ENCODE measurements around the gene NHEJ1. TPM values are rescaled to one million over a fixed set of nuclear protein-coding genes. Genes with fewer than 3 reads are reported as not detected.
A peak's percentile ranks its signal among the peaks of the same experiment; 100 is the strongest.

Gene NHEJ1
- total and polyA plus RNA-seq, 2 of the 13 experiments (the other 11 are each of a cell fraction or from before 2014, with no cell fraction given) = 30.0 to 30.7 TPM

MicroRNAs encoded within 50 kb of the gene (microRNA counts, 767-probe panel; counts per million panel counts)
- microRNA hsa-miR-3131 = not detected

Small RNA genes lying within 50 kb of the gene (microRNA-seq; reads per million reads assigned to microRNA genes)
- gene MIR3131 = 5.4 reads per million, percentile 34 among the genes with 10 or more reads in this experiment

Small RNA genes lying within 50 kb of the gene (small RNA-seq; reads per million reads assigned to genes)
- gene MIR3131 (ENCODE audit: insufficient read depth in 2 of 3, insufficient read length in 3 of 3, low read depth in 2 of 3, low replicate concordance in 1 of 3) (0 reads per million in 3 experiments), gene RN7SL764P (ENCODE audit: insufficient read depth in 2 of 3, insufficient read length in 3 of 3, low read depth in 2 of 3, low replicate concordance in 1 of 3) (0 reads per million in 3 experiments)

Other genes starting within 250 kb of the NHEJ1 start
- gene CDK5R2, start 201.1 kb downstream of the NHEJ1 start, total RNA-seq (2016; rRNA removed; fragmentation: Illumina TruSeq; extraction: Trizol) = not detected in 2 replicates
- gene CDK5R2, start 201.1 kb downstream of the NHEJ1 start, polyA plus RNA-seq (2011; rRNA removed) = not detected in 2 replicates
- gene FEV, start 175.6 kb downstream of the NHEJ1 start, total RNA-seq (2016; rRNA removed; fragmentation: Illumina TruSeq; extraction: Trizol) = not detected in 2 replicates
- gene FEV, start 175.6 kb downstream of the NHEJ1 start, polyA plus RNA-seq (2011; rRNA removed) = not detected in 2 replicates
- not detected in 2 replicates for gene CRYBA2, start 167.4 kb downstream of the NHEJ1 start, total RNA-seq (2016; rRNA removed; fragmentation: Illumina TruSeq; extraction: Trizol)
- not detected in 2 replicates for gene CRYBA2, start 167.4 kb downstream of the NHEJ1 start, polyA plus RNA-seq (2011; rRNA removed)
- gene CFAP65, start 119.3 kb downstream of the NHEJ1 start, total RNA-seq (2016; rRNA removed; fragmentation: Illumina TruSeq; extraction: Trizol) = not detected in 2 replicates
- 0.03 and 0.05 TPM in 2 replicates for gene CFAP65, start 119.3 kb downstream of the NHEJ1 start, polyA plus RNA-seq (2011; rRNA removed)
- 0.15 and 0.42 TPM in 2 replicates for gene IHH, start 99.9 kb downstream of the NHEJ1 start, total RNA-seq (2016; rRNA removed; fragmentation: Illumina TruSeq; extraction: Trizol)
- gene IHH, start 99.9 kb downstream of the NHEJ1 start, polyA plus RNA-seq (2011; rRNA removed) = 0.10 TPM in 1 of 2 replicates, not detected in the other
- gene SLC23A3, start 9.2 kb upstream of the NHEJ1 start, total RNA-seq (2016; rRNA removed; fragmentation: Illumina TruSeq; extraction: Trizol) = 0.38 TPM in 1 of 2 replicates, not detected in the other
- 0.78 and 2.1 TPM in 2 replicates for gene SLC23A3, start 9.2 kb upstream of the NHEJ1 start, polyA plus RNA-seq (2011; rRNA removed)
- 24.8 and 35.5 TPM in 2 replicates for gene CNPPD1, start 16.1 kb upstream of the NHEJ1 start, total RNA-seq (2016; rRNA removed; fragmentation: Illumina TruSeq; extraction: Trizol)
- 49.4 and 60.7 TPM in 2 replicates for gene CNPPD1, start 16.1 kb upstream of the NHEJ1 start, polyA plus RNA-seq (2011; rRNA removed)
- gene RETREG2, start 17.5 kb upstream of the NHEJ1 start, total RNA-seq (2016; rRNA removed; fragmentation: Illumina TruSeq; extraction: Trizol) = 59.7 and 86.0 TPM in 2 replicates
- gene RETREG2, start 17.5 kb upstream of the NHEJ1 start, polyA plus RNA-seq (2011; rRNA removed) = 134 and 137 TPM in 2 replicates
- 39.4 and 53.3 TPM in 2 replicates for gene ZFAND2B, start 46.0 kb upstream of the NHEJ1 start, total RNA-seq (2016; rRNA removed; fragmentation: Illumina TruSeq; extraction: Trizol)
- 115 and 139 TPM in 2 replicates for gene ZFAND2B, start 46.0 kb upstream of the NHEJ1 start, polyA plus RNA-seq (2011; rRNA removed)
- gene ABCB6, start 58.1 kb upstream of the NHEJ1 start, total RNA-seq (2016; rRNA removed; fragmentation: Illumina TruSeq; extraction: Trizol) = 51.3 and 137 TPM in 2 replicates
- gene ABCB6, start 58.1 kb upstream of the NHEJ1 start, polyA plus RNA-seq (2011; rRNA removed) = 91.1 and 106 TPM in 2 replicates
- gene ATG9A, start 68.8 kb upstream of the NHEJ1 start, total RNA-seq (2016; rRNA removed; fragmentation: Illumina TruSeq; extraction: Trizol) = 22.2 and 35.0 TPM in 2 replicates
- gene ATG9A, start 68.8 kb upstream of the NHEJ1 start, polyA plus RNA-seq (2011; rRNA removed) = 131 and 172 TPM in 2 replicates
- 14.6 and 25.3 TPM in 2 replicates for gene ANKZF1, start 69.0 kb upstream of the NHEJ1 start, total RNA-seq (2016; rRNA removed; fragmentation: Illumina TruSeq; extraction: Trizol)
- gene ANKZF1, start 69.0 kb upstream of the NHEJ1 start, polyA plus RNA-seq (2011; rRNA removed) = 128 and 131 TPM in 2 replicates
- gene GLB1L, start 84.6 kb upstream of the NHEJ1 start, total RNA-seq (2016; rRNA removed; fragmentation: Illumina TruSeq; extraction: Trizol) = 2.7 and 6.8 TPM in 2 replicates
- 6.2 and 7.3 TPM in 2 replicates for gene GLB1L, start 84.6 kb upstream of the NHEJ1 start, polyA plus RNA-seq (2011; rRNA removed)
- 27.0 and 28.0 TPM in 2 replicates for gene STK16, start 84.7 kb upstream of the NHEJ1 start, total RNA-seq (2016; rRNA removed; fragmentation: Illumina TruSeq; extraction: Trizol)
- gene STK16, start 84.7 kb upstream of the NHEJ1 start, polyA plus RNA-seq (2011; rRNA removed) = 50.9 and 60.5 TPM in 2 replicates
- 0.18 and 0.29 TPM in 2 replicates for gene TUBA4B, start 92.4 kb upstream of the NHEJ1 start, total RNA-seq (2016; rRNA removed; fragmentation: Illumina TruSeq; extraction: Trizol)
- 0.18 and 0.22 TPM in 2 replicates for gene TUBA4B, start 92.4 kb upstream of the NHEJ1 start, polyA plus RNA-seq (2011; rRNA removed)
- gene TUBA4A, start 93.1 kb upstream of the NHEJ1 start, total RNA-seq (2016; rRNA removed; fragmentation: Illumina TruSeq; extraction: Trizol) = 0.97 and 1.3 TPM in 2 replicates
- gene TUBA4A, start 93.1 kb upstream of the NHEJ1 start, polyA plus RNA-seq (2011; rRNA removed) = 12.7 and 19.5 TPM in 2 replicates
- gene DNAJB2, start 118.6 kb upstream of the NHEJ1 start, total RNA-seq (2016; rRNA removed; fragmentation: Illumina TruSeq; extraction: Trizol) = 18.6 and 21.3 TPM in 2 replicates
- gene DNAJB2, start 118.6 kb upstream of the NHEJ1 start, polyA plus RNA-seq (2011; rRNA removed) = 31.1 and 55.2 TPM in 2 replicates
- gene PTPRN, start 148.6 kb upstream of the NHEJ1 start, total RNA-seq (2016; rRNA removed; fragmentation: Illumina TruSeq; extraction: Trizol) = not detected in 2 replicates
- 0.24 and 0.26 TPM in 2 replicates for gene PTPRN, start 148.6 kb upstream of the NHEJ1 start, polyA plus RNA-seq (2011; rRNA removed)
- gene RESP18, start 171.9 kb upstream of the NHEJ1 start, total RNA-seq (2016; rRNA removed; fragmentation: Illumina TruSeq; extraction: Trizol) = not detected in 2 replicates
- gene RESP18, start 171.9 kb upstream of the NHEJ1 start, polyA plus RNA-seq (2011; rRNA removed) = not detected in 2 replicates
- 103 and 104 TPM in 2 replicates for gene DNPEP, start 227.1 kb upstream of the NHEJ1 start, total RNA-seq (2016; rRNA removed; fragmentation: Illumina TruSeq; extraction: Trizol)
- 109 and 130 TPM in 2 replicates for gene DNPEP, start 227.1 kb upstream of the NHEJ1 start, polyA plus RNA-seq (2011; rRNA removed)

Measured in HepG2 (cell line).